GM19193 (cell line): ENCODE measurements around the gene ZNFX1.
A peak's percentile ranks its signal among the peaks of the same experiment; 100 is the strongest.

Experiments
- POLR2A ChIP-seq: IDR thresholded peaks from 4 replicates; pipeline ENCODE4 v1.6.1; 2011; ENCODE audit not compliant: insufficient read depth, insufficient read length; ENCODE audit errors: extremely low read depth

The ZNFX1 gene

GRCh38 chr20:49248879-49249665 lies 28.8 kb downstream of the ZNFX1 start:
- TF ChIP-seq POLR2A = no peak

- TF ChIP-seq POLR2A = no peak
These were observed 29.6 kb downstream of the ZNFX1 start for GRCh38 chr20:49248301-49248700.

GRCh38 chr20:49247792-49248191 lies 30.1 kb downstream of the ZNFX1 start:
- TF ChIP-seq POLR2A = no peak

GRCh38 chr20:49247169-49247723 lies 30.6 kb downstream of the ZNFX1 start:
- no peak for TF ChIP-seq POLR2A

- peak; percentile 51 for TF ChIP-seq POLR2A
These were observed 31.7 kb downstream of the ZNFX1 start for GRCh38 chr20:49245921-49246740.

DNA sequence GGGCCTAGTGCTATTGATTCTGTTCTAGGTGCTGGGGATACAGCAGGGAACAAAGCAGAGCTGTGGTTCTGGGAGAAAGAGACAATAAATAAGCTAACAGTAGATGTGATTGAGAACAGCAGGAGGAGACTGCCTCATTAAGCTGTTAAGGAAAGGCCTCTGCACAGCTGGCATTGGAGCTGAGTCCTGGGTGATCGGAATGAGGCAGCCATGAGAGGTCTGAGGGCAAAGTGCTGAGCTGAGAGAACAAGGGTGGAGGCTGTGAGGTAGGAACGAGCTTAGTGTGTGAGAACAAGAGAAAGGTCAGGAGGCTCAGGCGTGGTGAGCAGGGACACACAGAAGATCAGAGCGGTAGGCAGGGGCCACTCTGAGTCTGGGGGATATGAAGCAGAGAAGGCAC lies 40.3 kb downstream of the ZNFX1 start:
- no peak for TF ChIP-seq POLR2A

DNA sequence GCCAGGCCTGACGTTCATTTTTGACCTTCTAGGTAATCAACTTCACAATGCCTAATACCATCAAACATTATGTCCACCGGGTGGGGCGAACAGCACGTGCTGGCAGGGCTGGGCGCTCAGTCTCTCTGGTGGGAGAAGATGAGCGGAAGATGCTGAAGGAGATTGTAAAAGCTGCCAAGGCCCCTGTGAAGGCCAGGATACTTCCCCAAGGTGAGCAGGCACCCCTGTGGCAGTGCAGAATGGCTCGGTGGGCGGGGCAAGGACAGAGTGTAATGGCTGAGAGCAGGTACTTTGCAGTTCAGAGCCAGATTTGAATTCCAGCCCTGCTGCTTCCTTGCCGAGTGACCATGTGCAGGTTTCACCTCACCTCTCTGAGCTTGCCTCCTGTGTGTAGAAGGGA lies 41.6 kb downstream of the ZNFX1 start:
- no peak for TF ChIP-seq POLR2A

DNA sequence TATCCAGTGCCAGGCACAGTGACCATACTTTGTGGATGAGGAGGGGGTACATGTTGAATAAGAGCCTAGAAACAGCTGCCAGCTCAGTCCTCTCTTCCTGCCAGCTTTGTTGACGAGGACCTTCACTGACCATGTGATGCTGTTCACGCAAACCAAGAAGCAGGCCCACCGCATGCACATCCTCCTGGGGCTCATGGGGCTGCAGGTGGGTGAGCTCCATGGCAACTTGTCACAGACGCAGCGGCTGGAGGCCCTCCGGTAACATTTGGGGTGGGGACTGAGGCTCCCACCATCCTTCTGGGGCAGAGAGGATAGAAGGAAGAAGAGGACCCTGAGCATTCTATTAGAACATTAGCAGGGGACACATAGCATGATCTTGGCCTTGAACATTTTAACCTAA lies 43.0 kb downstream of the ZNFX1 start:
- no peak for TF ChIP-seq POLR2A

DNA sequence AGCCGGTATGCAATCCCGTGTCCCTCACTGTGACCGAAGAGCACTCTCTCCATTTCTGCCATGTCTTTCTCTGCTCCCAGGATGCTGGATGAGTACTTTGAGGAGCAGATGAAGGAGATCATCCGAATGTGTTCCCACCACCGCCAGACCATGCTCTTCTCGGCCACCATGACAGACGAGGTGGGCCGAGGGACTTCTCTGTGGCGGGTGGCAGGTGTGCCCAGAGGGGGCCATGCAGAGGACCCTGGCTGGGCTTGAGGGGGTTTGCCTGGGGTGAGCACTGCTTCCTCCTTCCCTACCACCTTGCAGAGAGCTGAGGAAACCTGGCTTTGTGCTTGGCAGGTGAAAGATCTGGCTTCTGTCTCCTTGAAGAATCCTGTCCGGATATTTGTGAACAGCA lies 44.6 kb downstream of the ZNFX1 start:
- no peak for TF ChIP-seq POLR2A

- TF ChIP-seq POLR2A = no peak
These were observed 46.4 kb downstream of the ZNFX1 start for GRCh38 chr20:49231471-49231870.

DNA sequence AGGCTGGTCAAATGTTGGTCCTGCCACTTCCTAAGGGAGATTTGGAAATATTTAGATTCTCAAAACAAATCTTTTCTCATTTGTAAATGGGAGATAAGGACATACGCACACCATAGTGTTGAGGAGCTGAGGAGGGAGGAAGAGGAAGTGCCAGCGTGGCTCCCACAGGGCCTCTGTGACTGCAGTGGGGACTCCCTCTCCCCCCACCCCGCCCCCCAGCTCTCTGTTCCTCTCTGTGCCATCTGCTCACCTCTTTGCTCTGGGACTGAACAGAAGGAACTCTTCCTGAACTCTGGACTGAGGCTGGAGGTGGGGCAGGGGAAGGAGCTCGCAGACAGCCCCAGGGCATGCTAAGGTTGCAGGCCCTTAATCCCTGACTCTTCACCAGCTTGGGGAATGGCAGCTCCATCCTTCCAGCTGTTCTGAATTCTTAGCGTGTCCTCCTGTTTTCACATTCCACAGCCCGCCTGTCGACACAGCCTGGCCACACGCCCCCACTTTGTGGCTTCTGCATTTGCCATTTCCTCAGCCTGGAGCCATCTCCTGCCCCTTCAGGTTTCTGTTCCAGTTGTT lies 47.2 kb downstream of the ZNFX1 start:
- TF ChIP-seq POLR2A = no peak

GRCh38 chr20:49230021-49230420 lies 47.8 kb downstream of the ZNFX1 start:
- no peak for TF ChIP-seq POLR2A

- TF ChIP-seq POLR2A = no peak
These were observed 48.5 kb downstream of the ZNFX1 start for GRCh38 chr20:49229381-49229780.

GRCh38 chr20:49228676-49229075 lies 49.2 kb downstream of the ZNFX1 start:
- no peak for TF ChIP-seq POLR2A

GRCh38 chr20:49225896-49226295 lies 52.0 kb downstream of the ZNFX1 start:
- no peak for TF ChIP-seq POLR2A

DNA sequence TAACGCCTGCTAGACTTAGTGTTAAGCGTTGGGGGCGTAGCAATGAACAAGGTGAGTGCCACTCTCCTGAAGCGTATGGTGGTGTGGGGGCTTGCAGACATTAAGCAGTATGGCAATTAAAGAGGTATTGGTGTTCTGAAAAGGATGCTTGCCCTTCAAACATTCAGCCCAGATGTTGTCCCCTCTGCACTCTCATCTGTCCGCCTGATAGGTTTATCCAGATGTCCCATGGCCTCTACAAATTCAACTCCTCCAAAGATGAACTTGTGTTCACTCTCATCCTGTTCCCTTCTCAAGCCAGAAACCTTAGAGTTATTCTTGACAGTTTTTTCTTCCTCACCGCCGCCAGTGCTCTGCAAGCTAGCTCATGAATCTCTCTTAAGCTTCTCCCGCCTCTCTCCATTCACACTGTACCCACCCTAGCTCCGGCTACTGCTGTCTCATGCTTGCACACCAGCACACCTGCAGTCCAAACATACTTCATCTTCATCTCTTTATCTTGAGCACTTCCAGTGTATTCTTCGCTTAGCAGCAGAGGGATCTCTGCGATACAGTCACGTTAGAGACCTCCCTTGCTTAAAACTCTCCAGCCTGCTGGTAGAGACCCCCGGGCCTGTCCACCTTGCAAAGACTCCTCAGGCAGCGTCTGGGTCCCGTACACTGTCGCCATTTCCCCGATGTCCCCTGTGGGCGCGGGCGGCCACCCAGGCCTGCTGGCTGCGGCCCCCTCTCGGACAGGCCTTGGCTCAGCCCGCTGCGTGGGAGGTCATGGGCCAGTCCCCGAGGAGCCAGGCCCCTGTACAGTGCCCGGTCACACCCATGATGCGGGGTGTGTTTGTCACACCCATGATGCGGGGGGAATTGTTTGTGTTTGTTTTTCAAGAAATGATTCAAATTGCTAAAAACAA lies 57.7 kb downstream of the ZNFX1 start:
- TF ChIP-seq POLR2A = no peak
